Activated T-cell treated with anti-CD3 and anti-CD28 coated beads, Interleukin-2, amount 50 U/mL, for 1 hour (primary cell): ENCODE measurements around the gene FHIT.

ENCODE experiments used
- DNase-seq: peaks from one replicate; pipeline ENCODE4 v3.0.0-alpha.2; 2020

FHIT gene

GRCh38 chr3:60531759-60532158, 719.5 kb downstream of the FHIT start:
- DNase-seq = no peak

GRCh38 chr3:60528651-60529050, 722.6 kb downstream of the FHIT start:
- no peak for DNase-seq

GRCh38 chr3:60523536-60523935, 727.7 kb downstream of the FHIT start:
- DNase-seq = no peak

- DNase-seq = no peak
Observed at GRCh38 chr3:60517134-60517533, 734.1 kb downstream of the FHIT start.

GRCh38 chr3:60514866-60515265, 736.4 kb downstream of the FHIT start:
- no peak for DNase-seq

GRCh38 chr3:60514085-60514649, 737.1 kb downstream of the FHIT start:
- no peak for DNase-seq

GRCh38 chr3:60513241-60513640, 738.0 kb downstream of the FHIT start:
- DNase-seq = no peak

GRCh38 chr3:60512506-60512905, 738.7 kb downstream of the FHIT start:
- no peak for DNase-seq

- no peak for DNase-seq
Observed at GRCh38 chr3:60509471-60509870, 741.8 kb downstream of the FHIT start.

- no peak for DNase-seq
Observed at GRCh38 chr3:60504827-60505457, 746.3 kb downstream of the FHIT start.

- DNase-seq = no peak
Observed at GRCh38 chr3:60501314-60501713, 749.9 kb downstream of the FHIT start.

GRCh38 chr3:60497902-60498301, 753.4 kb downstream of the FHIT start:
- no peak for DNase-seq

- DNase-seq = no peak
Observed at GRCh38 chr3:60490992-60491391, 760.3 kb downstream of the FHIT start.

- DNase-seq = no peak
Observed at GRCh38 chr3:60475096-60475495, 776.2 kb downstream of the FHIT start.

- no peak for DNase-seq
Observed at GRCh38 chr3:60469481-60469880, 781.8 kb downstream of the FHIT start.

- DNase-seq = no peak
Observed at GRCh38 chr3:60463685-60464084, 787.6 kb downstream of the FHIT start.

GRCh38 chr3:60461267-60461666, 790.0 kb downstream of the FHIT start:
- no peak for DNase-seq

GRCh38 chr3:60456180-60456579, 795.1 kb downstream of the FHIT start:
- DNase-seq = no peak

- no peak for DNase-seq
Observed at GRCh38 chr3:60453326-60453725, 797.9 kb downstream of the FHIT start.

- DNase-seq = no peak
Observed at GRCh38 chr3:60448696-60449095, 802.6 kb downstream of the FHIT start.

- no peak for DNase-seq
Observed at GRCh38 chr3:60445446-60445845, 805.8 kb downstream of the FHIT start.

GRCh38 chr3:60444898-60445437, 806.3 kb downstream of the FHIT start:
- no peak for DNase-seq

- DNase-seq = no peak
Observed at GRCh38 chr3:60440869-60441268, 810.4 kb downstream of the FHIT start.

GRCh38 chr3:60435941-60436650, 815.2 kb downstream of the FHIT start:
- no peak for DNase-seq
